Rectal smooth muscle tissue (tissue), 1 donor: Measurements from ENCODE around the gene SPAG6.

Experiments used
- H3K27ac ChIP-seq: one replicate; pipeline ENCODE4 v1.7.0; 2013; ENCODE audit warnings: low read depth, low read length, inconsistent platforms
- H3K27me3 ChIP-seq: one replicate; pipeline ENCODE4 v1.7.0; 2013; ENCODE audit warnings: low read length; ENCODE audit not compliant: control insufficient read depth, insufficient read depth
- H3K36me3 ChIP-seq: one replicate; pipeline ENCODE4 v1.7.0; 2013; ENCODE audit warnings: low read length; ENCODE audit not compliant: control insufficient read depth, insufficient read depth
- H3K4me1 ChIP-seq: one replicate; pipeline ENCODE4 v1.7.0; 2013; ENCODE audit warnings: low read length; ENCODE audit not compliant: control insufficient read depth, insufficient read depth
- H3K4me3 ChIP-seq: one replicate; pipeline ENCODE4 v1.7.0; 2013; ENCODE audit warnings: low read length
- H3K9ac ChIP-seq: one replicate; pipeline ENCODE4 v1.7.0; 2013; ENCODE audit warnings: low read length

The SPAG6 gene

DNA sequence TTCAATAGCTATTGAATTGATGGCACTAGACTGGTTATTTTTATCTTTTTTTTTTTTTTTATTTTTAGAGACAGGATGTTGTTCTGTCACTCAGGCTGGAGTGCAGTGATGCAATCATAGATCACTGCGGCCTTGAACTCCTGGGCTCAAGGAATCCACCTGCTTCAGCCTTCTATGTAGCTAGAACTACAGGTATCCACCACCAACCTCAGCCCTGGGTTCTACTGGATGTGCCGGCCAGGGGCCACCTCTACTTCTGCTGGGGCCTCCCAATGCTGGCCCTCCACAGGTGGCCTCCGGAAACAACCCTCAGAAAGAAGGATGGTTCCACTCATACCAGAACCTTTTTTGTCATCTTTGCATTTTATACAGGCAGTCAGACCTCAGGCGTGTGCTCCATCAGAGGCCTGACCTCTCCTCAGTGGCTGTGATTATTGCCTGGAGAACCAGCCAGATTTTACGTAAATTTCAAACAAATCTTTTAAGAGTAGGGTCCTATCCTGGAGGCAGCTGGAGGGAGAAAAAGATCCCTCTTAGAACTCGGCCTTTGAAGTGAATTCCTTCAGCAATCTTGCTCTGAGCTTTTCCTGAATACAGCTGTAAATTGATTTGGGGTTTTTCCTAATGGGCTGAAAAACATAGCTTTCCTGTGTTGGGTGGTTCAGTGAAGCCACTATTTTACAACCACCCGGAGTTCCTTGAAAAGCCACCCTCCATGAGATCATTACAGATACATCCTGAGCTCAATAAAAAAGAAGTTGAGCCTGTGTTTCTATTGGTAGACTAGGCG is 110.0 kb downstream of the SPAG6 start:
- H3K4me3 ChIP-seq: no peak overlapping the region

DNA sequence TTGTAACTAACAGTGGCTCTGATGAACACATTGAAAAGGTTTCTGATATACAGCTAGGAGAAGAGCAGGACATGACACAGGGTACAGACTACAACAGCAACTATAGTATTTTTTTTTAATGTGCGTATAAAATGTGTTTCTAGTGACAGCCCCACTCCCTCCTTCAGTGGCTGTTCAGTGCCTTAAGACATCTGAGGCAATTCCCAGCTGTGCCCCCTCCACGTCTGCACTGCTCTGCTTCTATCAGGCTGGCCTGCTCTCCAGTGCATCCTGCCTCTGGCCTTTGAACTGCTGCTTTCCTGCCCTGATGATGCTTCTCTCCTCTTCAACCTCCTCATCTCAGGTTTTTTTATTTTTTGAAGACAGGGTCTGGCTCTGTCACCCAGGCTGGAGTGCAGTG is 111.2 kb downstream of the SPAG6 start:
- no peak overlapping the region for H3K4me3 ChIP-seq
- no peaks in the 10 kb centered on the region for H3K4me1 ChIP-seq
- no peaks in the 10 kb centered on the region for H3K36me3 ChIP-seq
- H3K9ac ChIP-seq: no peak overlapping the region
- H3K27me3 ChIP-seq: no peaks in the 10 kb centered on the region
- no peak overlapping the region for H3K27ac ChIP-seq

More for the DNA sequence above, 110.0 kb downstream of the SPAG6 start:
- Histone ChIP-seq H3K27ac (no peak overlapping the region), H3K27me3 (no peaks in the 10 kb centered on the region), H3K36me3 (no peaks in the 10 kb centered on the region), H3K4me1 (no peaks in the 10 kb centered on the region), H3K9ac (no peak overlapping the region)

DNA sequence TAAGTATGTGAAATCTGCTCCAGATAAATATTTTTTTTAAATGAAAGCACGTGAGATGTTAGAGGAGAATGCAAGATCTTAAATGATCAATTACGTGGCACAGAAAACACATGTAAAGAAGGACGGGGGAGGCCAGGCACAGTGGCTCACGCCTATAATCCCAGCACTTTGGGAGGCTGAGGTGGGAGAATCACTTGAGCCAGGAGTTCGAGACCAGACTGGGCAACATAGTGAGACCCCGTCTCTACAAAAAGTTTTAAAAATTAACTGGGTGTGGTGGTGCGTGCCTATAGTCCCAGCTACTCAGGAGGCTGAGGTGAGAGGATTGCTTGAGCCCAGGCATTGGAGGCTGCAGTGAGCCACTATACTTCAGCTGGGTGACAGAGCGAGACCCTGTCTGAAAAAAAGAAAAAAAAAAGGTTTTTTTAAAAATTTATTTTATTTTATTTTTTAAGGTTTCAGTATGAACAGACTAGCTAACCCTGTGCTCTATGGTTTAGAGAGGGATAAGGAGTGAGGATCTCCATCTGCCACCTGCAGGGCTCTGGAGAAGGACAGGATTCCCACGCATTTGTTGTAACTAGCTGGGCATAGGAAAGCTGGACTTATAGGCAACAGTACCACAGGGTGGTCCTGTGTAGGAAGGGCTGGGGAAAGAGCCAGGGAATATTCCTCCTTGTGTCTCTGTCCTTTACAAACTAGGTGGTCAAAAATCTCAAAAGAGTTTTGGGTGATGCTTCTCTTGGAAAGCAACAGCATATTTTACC is 113.2 kb downstream of the SPAG6 start:
- Histone ChIP-seq H3K36me3 (no peaks in the 10 kb centered on the region), H3K9ac (no peak overlapping the region), H3K27me3 (no peaks in the 10 kb centered on the region), H3K27ac (no peak overlapping the region), H3K4me3 (no peak overlapping the region), H3K4me1 (no peaks in the 10 kb centered on the region)

DNA sequence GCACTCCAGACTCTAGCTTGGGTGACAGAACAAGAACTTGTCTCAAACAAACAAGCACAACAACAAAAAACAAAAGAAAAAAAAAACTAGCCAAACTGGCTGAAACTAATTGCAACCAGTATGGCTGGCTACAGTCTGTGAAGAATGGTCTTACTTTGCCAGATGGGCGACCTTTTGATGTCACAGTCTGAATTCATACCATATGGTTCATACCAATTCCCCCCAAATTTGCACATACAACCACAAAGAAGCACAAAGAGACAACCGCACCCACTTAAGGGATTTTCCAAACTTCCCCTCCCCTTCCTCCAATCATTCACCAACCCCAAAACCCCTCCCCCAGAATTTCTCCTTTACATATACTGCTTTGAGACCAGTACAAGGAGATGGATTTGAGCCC is 114.2 kb downstream of the SPAG6 start:
- Histone ChIP-seq H3K4me3 (no peak overlapping the region), H3K36me3 (no peaks in the 10 kb centered on the region), H3K4me1 (no peaks in the 10 kb centered on the region), H3K27me3 (no peaks in the 10 kb centered on the region), H3K27ac (no peak overlapping the region), H3K9ac (no peak overlapping the region)

DNA sequence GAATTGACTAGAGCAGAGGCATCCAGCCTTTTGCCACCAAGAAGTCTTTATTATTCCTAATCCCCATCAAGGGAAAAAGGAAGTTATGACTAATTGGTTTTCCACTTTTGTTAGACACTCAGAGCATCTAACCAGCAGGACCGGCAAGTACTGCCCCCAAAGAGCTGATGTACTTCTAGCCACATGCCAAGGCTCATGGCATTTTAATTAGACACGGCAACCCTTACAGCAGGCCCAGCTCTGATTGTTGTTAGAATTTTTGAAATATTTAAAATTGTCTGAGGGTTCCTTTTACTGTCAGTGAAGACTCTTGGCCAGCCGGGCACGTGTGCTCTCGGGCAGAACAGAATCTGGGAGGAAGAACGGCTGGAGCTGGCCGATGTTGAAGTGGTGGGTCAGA is 114.8 kb downstream of the SPAG6 start:
- Histone ChIP-seq H3K4me1 (no peaks in the 10 kb centered on the region), H3K4me3 (no peak overlapping the region), H3K36me3 (no peaks in the 10 kb centered on the region), H3K9ac (no peak overlapping the region), H3K27me3 (no peaks in the 10 kb centered on the region), H3K27ac (no peak overlapping the region)

DNA sequence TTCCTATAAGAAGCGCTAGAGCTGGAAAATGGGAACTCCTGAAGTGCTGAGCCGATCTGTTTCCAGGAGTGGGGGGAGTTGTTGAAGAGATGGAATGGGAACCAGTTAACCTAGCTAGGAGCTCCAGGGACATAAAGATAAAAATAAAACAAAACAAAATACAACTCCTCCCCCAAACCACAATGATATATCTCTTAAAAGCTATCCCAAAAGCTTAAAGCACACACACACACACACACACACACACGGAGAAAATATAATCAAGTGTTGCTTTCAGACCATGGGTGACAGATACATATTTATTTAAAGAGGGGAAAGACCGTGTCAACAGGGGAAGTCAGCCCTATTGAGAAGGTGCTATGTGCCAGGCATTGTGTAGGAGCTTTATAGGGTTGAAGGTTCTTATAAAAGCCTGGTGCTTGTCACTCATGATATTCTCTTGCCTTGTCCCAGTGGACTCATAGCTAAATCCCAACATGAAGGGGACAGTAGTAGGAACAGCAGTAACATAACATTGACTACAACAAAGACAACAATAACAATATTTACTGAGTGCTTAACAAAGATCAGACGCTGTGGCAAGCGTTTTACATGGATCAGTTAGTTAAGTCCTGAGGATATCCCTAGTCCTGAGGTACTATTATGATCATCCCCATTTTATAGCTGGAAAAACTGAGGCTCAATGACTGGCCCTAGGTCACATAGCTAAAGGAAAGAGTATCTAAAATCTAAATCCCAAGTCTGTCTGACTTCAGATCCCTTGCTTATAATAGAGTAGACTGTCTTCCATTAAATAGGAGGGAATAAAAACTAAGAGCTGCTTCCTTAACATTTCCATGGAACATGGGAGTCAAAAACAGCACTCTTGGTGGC is 115.5 kb downstream of the SPAG6 start:
- Histone ChIP-seq H3K27me3 (no peaks in the 10 kb centered on the region), H3K4me3 (no peak overlapping the region), H3K9ac (no peak overlapping the region), H3K36me3 (no peaks in the 10 kb centered on the region), H3K27ac (no peak overlapping the region), H3K4me1 (no peaks in the 10 kb centered on the region)

DNA sequence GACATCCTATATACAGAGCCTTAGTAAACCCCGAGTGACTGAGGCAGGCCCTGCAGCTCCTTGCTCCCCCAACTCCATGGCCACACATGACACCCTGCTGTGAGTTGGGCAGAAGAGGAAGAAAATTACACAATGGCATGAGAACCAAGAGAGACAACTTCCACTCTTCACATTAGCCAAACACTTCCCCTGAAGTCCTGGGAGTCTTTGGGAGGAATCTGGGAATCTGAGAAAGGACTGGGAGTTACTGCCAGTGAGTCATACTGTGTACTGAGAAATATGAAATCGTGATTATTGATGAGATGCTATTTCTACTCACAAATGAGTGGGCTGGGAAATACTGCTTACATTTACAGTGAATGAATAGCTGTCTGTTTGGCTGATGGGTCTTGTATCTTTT is 116.6 kb downstream of the SPAG6 start:
- no peaks in the 10 kb centered on the region for H3K27me3 ChIP-seq

DNA sequence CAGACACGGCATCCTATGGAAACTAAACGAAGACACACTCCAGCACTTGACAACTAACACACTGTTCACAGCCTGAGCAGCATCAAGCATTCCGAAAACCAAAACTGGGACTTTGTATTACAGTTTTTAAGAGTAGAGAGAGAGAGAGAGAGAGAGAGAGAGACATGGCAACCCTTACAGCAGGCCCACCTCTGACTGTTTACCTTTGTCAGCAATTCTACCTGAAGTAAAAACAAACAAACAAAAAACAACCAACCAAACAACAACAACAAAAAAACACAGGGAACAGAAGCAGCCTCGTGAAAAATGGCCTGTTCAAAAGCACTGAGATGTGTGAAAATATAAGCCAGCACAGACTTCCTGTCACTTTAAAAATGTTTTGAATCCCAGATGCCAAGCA is 118.0 kb downstream of the SPAG6 start:
- H3K27me3 ChIP-seq: no peaks in the 10 kb centered on the region
- no peak overlapping the region for H3K9ac ChIP-seq
- H3K4me1 ChIP-seq: no peaks in the 10 kb centered on the region
- no peak overlapping the region for H3K4me3 ChIP-seq
- H3K27ac ChIP-seq: no peak overlapping the region
- no peaks in the 10 kb centered on the region for H3K36me3 ChIP-seq

More for the DNA sequence above, 116.6 kb downstream of the SPAG6 start:
- Histone ChIP-seq H3K36me3 (no peaks in the 10 kb centered on the region), H3K4me3 (no peak overlapping the region), H3K27ac (no peak overlapping the region), H3K9ac (no peak overlapping the region), H3K4me1 (no peaks in the 10 kb centered on the region)

DNA sequence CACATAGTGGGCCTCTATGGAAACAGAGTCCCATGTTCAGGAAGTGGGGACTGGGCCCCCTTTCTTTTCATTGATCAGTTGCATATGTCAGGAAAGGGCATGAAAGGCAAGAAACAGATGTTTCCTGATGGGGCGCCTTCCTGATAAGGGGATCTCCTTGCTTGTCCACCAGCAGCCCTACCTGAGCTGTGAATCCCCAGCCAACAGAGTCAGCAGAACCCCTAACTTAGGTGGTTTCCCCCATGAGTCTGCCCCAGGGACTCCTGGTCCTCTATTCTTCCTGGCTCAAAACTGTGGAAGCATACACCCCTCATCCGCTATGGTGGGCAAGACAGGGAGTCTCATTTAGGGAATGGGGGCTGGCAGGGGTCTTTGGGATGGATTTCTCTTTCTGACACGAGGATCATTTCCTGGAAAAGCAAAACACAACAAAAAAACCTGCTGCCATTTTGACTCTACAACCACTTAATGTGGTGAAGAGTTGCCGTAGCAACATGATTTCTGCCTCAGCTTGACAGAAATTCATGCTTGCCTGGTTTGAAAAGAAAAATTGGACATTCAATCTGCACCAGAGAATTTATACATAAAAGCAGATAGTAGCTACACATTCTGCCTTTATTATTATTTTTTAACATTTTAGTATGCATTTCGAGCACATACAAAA is 119.8 kb downstream of the SPAG6 start:
- Histone ChIP-seq H3K27me3 (no peaks in the 10 kb centered on the region), H3K9ac (no peak overlapping the region), H3K36me3 (no peaks in the 10 kb centered on the region), H3K4me1 (no peaks in the 10 kb centered on the region), H3K27ac (no peak overlapping the region), H3K4me3 (no peak overlapping the region)

DNA sequence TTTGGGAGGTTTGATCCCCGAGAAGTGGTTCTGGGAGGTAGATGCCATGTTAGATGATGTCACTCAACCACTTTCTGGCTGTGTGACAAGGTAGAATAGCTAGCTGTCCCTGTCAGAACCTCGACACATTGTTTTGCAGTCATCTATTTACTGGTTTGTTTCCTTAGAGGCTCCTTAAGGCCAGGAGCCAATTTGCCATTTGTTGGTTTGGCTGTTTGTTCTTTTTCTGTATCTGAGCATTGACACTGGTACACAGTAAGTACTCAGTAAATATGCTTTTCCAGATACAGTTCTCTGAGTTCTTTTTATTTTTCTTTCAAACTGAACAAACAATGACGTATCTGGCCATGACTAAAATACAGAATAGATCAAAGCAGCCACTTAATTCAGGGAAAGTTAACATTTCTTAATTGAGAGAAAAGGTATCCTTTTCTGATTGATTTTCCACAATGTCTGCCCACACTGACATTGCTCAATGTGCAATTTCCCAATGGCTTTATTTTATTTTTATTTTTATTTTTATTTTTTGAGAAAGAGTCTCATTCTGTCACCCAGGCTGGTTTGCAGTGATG is 121.6 kb downstream of the SPAG6 start:
- no peaks in the 10 kb centered on the region for H3K27me3 ChIP-seq
- no peak overlapping the region for H3K4me3 ChIP-seq
- H3K36me3 ChIP-seq: no peaks in the 10 kb centered on the region
- H3K4me1 ChIP-seq: no peaks in the 10 kb centered on the region
- H3K9ac ChIP-seq: no peak overlapping the region
- H3K27ac ChIP-seq: no peak overlapping the region
